Activated CD8-positive, alpha-beta memory T cell treated with anti-CD3 and anti-CD28 coated beads for 24 hours (primary cell): ENCODE results near the gene NPR3.

Experiments
- DNase-seq: peaks from one replicate; pipeline ENCODE4 v3.0.0-alpha.2; 2020

Gene NPR3, protein sequence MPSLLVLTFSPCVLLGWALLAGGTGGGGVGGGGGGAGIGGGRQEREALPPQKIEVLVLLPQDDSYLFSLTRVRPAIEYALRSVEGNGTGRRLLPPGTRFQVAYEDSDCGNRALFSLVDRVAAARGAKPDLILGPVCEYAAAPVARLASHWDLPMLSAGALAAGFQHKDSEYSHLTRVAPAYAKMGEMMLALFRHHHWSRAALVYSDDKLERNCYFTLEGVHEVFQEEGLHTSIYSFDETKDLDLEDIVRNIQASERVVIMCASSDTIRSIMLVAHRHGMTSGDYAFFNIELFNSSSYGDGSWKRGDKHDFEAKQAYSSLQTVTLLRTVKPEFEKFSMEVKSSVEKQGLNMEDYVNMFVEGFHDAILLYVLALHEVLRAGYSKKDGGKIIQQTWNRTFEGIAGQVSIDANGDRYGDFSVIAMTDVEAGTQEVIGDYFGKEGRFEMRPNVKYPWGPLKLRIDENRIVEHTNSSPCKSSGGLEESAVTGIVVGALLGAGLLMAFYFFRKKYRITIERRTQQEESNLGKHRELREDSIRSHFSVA

DNA sequence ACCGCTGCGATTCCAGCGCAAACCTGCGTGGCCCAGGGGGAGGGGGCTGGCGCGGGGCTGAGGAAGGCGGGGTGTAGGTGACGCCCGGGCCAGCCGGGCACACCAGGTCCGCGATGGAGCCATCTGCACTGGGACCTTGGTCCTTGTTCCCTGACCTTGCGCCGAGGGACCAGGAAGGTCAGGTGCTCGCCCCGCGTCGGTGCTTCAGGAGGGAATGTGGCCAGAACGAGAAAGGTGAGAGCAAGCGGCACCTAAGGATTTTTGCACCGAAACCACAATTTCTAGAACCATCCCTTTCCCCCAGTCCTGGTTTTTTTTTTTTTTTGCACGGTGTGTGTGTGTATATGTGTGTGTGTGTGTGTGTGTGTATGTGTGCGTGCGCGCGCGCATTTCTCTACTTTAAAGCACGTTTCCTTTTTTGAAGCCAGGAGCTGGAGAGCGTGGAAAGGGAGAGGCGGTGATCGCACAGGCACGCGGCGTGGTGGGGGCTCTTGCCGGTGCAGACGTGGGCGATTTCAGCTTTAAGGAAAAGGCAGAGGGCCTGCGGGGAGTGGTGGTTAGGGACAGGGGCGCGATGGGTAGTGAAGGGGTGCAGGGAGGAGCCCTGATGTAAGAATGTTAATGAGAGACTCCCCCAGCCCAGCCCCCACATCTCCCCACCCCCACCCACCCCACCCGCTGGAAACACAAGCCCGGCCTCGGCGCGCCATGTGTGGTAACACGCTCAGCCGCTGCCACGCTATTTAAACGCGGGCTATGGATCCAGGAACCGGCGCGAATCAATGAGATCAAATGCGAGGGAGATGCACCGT, at the start of gene NPR3:
NPR3 (plus strand) TSS at position 772 of the 812 bp plus-strand sequence. CDS start 456 bp downstream, outside the sequence.
- DNase-seq, result no peak

DNA sequence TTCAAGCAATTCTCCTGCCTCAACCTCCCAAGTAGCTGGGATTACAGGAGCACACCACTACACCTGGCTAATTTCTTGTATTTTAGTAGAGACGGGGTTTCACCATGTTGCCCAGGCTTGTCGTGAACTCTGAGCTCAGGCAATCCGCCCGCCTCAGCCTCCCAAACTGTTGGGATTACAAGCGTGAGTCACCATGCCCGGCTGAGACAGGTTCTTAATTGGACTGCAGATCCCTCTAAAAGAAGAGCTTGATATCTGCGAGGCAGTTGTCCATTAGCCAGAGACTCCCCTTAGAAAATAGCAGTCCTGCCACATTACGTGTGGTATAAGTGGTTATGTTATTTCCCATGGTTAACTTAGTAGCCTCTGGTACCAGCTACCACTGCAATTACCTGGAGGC, 46.6 kb upstream of the NPR3 start:
- DNase-seq, result no peak

DNA sequence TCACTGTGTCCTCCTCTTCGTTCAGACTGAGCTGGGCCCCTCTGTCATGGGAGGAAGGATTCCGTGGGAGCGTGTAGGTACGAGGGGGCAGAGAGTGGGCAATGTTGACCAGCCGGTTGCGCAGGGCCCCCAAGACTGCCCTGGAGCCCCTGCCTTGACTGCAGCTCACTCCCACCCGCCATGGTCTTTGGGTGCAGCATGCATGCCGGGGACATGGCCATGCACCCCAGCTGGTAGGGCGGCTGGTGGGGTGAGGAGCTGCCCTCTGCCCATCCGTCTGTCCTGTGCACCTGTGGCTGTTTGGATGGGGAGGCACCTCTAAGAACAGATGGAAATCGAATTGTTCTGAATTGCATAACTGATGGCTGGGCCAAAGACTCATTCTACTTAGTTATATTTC, 42.6 kb upstream of the NPR3 start:
- DNase-seq, result no peak

DNA sequence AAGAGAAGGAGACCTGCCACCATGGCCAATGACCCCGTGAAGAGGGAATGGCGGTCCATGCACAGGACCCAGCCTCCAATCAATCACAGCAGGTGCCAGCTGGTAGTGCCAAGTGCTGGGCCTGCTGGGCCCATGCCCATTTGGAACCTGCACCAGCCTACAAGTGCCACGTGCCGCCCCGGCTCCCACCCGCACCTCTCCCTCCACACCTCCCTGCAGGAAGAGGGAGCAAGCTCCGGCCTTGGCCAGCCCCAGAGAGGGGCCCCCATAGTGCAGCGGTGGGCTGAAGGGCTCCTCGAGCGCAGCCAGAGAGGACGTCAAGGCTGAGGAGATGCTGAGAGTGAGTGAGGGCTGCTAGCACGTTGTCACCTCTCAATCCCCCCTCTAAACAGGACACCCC, 37.8 kb upstream of the NPR3 start:
- no peak for DNase-seq

DNA sequence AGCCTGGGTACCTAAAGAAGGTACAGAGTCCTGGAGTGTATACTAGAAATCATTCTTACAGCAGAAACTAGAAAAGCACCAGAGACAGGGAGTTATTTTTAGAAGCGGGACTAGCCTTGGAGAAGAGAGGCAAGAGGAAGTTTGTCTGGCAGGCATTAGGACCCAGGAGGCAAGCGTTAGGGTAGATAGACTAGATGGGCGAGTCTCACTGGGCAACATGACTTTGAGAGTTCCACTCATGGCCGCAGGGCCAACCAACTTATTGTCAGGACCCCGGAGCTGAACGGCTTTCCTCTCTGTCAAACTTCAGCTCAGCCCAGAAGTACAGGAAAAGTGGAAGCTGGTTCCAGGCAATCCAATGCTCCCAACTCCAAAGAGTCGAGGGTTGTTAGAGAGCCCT, 34.1 kb upstream of the NPR3 start:
- DNase-seq, result no peak

DNA sequence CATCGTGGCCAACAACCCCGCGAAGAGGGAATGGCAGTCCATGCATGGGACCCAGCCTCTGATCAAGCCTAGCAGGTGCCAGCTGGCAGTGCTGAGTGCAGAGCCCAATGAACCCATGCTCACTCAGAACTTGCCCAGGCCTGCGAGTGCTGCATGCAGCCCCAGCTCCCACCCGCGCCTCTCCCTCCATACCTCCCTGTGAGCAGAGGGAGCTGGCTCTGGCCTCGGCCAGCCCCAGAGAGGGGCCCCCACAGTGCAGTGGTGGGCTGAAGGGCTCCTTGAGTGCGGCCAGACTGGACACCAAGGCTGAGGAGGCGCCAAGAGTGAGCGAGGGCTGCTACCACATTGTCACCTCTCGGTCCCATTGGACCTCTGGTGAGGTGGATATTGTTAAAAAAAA, 32.6 kb upstream of the NPR3 start:
- no peak for DNase-seq

DNA sequence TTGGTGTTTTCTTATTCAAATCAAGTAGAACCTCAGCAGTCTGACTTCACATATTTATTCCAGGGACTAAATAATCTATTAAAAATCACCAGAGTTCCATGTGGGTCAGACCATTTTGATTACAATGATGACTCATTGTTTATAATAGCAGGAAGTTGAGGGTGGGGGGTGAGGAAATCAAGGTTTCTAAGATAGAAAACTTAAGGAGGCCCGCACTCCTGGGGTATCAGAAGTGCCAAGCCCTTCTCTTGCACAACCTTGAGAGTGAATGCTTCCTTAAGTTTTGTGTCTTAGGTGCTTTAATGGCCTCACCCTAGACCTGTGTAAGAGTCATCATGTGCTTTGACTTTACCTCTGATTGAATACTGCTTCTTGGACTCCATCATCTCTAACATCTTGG, 31.9 kb upstream of the NPR3 start:
- no peak for DNase-seq

DNA sequence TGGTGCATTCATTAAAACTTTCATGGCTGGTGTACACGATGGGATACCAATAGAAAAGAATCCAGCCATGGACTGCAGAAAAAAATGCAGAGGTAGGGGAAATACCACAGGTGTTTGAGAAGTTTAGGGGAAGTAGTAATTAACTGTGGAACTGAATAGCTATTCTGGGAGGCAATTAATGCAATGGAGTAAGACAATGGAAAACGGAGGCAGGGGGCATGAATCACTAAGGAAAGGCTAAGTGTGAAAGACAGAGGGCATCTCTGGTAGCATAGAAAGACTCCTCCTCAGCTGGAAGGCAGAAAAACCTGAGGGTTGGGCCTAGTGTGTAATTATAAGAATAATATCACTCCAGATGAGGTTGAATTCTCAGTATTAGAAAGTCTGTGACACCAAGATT, 30.9 kb upstream of the NPR3 start:
- DNase-seq, result no peak

DNA sequence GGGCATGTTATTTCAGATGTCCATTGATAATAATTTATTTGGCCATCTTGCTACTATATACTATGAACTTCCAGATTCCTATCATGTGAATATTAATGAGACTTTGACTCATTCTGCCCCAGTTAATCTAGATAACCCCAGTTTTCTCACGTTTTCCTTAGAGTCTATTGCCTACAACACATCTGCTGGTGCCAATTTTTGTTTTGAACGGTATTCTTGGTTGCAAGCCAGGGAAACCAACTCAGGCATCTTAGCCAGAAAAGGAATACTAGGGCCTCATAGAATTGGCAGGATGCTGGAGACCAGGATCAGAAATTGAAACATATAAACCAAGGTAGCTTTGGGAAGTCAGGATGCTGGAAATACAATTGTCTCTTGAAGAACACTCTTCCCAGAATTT, 28.0 kb upstream of the NPR3 start:
- no peak for DNase-seq

DNA sequence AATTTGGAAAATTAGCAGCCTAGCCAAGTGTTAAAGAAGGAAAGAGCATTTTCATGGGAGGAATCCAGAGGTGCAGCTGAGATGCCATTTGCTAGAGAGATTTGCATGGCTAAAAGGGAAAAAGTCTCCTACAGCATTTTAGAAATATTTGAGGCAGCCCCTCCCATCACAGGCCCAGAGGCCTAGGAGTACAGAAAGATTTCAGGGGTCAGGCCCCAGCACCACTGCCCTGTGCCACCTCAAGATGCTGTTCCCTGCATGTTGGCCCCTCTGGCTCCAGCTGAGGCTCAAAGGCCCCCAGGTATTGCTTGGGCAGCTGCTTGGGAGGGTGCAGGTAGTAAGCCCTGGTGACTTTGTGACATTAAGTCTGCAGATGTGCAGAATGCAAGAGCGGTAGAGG, 26.9 kb upstream of the NPR3 start:
- no peak for DNase-seq

DNA sequence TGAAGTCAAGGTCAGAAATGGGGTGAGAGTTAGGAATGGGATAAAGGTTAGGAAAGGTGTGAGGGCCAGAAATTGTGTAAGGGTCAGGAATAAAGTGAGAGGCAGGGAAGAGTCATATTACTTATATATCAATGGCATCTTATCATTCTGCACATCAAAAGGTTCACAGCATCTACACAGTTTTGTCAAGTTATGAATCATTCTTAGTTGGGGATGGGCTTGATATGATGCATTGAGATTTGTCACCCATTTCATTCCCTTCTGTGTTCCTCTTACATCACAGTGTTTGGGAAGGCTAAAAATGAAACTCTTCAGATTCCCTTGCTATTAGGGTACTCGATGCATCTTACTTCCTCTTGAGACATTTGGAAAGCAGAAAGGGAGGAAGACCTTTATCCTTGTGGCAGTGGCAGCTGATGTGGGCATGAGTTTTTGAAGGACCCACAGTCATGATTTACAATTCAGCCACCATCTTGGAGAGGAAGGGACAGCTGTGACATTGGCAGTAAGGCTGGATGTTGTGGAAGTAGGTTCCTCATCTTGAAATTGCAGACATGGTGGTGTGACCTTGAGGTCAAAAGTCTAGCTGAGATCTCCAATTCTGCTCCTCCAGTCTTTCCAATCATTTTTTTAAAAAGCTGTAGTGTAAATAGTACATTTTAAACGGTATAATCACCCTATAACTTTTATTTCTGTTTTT, 24.2 kb upstream of the NPR3 start:
- DNase-seq, result no peak

DNA sequence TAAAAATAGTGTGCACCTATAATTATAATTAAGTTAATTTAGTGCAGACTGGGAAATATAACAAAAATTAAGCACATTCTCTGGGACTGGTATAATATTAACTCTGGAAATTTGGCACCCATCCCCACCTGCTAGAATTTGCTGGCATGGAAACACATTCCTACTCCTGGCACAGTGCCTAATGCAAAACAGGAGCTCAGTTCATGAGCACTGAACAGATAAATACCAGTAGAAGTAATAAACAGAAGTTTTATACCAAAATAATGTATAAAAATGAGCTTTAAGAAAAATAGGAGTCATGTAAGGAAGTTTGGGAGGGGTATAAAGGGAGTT, 23.7 kb upstream of the NPR3 start:
- no peak for DNase-seq

DNA sequence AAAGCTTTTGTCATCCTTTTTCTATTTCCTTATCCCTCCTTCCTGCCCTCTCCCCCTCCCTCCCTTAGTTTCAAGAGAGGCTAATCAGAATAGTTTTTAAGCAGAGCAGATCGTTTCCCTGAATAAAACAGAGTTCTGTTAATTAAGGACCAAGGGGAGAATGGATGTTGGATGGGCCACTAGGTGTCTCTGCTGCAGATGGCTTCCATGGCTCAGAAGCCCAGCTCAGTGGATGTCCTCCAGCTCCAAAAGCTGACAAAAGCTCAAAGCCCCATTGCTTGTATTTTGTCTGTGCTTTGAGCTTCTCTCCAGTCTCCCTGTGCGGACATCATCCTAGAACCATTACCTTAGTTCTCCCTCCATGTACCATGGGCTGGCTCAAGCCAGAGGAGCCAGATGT, 21.0 kb upstream of the NPR3 start:
- no peak for DNase-seq

DNA sequence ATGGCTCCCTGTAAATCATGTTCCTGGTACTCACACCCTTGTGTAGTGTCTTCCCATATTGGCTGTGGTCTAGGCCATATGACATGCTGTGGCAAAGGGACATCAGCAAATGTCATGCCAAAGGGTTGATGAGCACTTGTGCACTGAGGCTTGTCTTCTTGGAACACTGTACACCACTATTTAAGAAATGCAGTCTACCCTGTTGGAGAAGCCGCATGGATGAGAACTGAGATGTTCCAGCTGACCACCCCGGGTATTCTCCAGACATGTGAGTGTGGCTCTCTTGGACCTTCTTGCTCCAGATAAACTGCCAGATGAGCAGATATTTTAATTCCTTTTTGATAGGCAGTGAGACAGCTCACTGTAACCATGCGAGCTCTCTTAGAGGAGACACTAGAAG, 20.5 kb upstream of the NPR3 start:
- DNase-seq, result no peak

DNA sequence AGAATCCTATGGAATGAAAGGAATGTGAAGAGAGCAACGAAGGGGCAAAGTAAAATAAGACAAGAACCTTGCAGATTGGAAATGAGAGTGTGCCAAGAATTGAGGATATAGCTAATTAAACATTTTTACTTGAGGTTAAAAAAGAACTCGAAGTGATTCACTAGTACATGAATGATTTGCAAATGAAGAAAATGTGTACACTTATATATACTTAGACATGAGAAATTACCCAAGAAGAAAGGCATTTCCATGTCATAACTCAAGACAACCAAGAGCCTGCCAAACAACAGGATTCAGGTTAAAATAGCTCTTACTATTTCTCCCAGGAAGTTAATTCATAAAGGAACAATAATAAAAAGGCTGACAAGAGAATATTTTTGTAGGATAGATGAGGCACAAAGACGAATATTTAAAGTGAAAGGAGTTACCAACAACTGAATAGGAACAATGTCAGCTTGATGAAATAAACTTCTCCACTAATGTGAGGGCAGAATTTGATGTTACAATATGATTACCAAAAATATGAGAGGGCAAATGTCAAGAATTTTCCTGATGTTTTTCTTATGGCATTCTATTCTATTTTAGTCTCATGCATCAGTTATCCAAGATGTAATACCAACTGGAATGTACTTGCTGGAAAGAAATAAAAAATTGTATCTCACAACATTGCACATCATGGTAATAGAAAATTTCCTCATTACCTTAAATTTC, 18.9 kb upstream of the NPR3 start:
- DNase-seq, result no peak

DNA sequence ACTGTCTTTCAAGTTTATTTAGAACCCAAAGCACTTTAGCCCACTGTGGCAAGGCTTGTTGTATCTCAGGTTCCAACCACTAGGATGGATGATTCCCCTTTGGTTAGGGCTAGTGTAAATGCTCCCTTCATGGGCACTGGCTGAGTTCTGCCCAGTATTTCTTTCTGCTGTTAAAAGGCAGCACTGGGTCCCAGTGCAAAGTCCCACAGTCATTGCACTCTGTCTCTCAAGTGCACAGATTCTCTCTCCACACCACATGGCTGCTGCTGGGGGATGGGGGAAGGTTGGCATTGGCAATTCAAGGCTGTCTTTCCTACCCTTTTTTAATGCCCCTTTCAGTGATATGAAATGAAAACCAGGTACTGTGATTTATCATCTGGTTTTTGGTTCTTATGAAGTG, 7.2 kb upstream of the NPR3 start:
- DNase-seq, result no peak

DNA sequence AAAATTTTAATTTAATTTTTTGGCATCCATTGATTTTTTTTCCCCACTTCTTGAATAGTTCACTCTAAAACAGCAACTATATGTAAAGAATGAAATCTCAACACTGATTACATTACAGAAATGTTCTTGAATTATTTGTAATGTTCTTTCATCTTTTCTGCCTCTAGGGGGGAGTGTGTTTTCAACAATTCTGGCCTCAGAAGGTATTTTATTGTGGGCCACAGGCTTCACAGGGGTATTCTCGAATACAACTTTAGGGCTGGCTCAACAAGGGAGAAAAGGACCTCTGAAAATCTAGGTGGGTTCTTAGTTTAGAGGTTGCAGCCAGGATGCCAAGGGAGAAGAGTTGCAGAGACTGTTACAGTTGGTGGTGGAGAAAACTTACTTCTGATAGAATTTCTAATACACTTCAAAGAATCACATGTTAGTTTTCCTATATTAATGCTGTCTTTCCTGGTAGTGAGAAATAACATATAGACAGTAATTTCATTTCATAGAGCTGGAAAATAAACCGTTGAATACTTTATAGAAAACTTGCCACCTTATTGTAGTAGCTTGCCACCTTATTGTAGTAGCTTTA, 3.6 kb upstream of the NPR3 start:
- DNase-seq, result no peak

DNA sequence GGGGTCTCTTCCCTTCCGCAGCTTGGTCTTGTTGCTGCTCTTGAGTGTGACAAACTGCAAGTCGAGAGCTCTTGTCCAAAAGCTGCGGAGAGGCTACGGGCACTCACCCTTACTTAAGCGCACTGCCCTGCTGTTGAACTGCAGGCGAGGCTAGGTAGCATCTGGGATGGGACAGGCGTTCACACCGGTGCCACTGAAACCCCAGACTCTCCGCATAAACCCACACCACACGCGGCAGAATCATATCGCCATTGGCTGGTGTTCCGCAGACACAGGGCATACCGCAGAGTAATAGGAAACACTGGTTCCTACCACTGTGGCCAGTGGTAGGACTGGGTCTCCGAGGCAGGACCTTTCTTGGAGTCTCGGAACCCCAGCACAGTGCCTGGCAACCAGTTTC, 2.2 kb upstream of the NPR3 start:
- no peak for DNase-seq

DNA sequence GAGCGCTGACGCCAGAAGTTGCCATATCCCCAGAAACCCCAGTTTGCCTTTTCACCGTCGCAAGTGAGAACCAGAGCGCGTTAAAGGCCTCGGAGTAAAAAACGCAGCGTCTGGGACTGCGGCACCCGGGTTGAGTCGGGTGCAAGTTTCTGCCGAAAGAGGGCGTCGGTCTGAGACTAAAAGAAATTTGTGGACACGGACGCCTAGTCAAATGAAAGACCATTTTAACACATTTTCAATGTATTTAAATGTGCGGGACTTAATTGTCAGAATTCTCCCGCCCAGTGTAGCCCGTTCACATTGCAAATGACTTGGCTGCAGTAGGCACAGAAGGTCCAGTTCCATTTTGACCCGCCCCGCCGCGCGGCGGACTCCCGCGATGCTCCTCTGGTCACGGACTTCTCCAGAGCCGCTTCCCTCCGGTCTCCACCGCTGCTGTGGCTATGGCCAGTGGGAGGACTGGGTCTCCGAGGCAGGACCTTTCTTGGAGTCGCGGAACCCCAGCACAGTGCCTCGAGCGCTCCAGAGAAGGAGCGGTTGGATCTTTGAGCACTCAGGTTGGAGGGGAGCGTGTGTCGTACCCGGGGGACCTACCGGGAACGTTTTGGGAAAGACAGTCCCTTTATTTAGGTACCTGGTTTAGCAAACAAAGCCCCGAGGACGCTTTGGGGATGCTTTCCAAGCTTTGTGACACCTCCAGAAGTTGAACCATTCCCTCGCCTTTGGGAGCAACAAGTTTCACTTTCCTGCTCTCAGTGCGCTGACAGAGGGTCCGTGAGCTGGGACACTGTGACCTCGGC, 1.2 kb upstream of the NPR3 start:
- peak; percentile 70 for DNase-seq

DNA sequence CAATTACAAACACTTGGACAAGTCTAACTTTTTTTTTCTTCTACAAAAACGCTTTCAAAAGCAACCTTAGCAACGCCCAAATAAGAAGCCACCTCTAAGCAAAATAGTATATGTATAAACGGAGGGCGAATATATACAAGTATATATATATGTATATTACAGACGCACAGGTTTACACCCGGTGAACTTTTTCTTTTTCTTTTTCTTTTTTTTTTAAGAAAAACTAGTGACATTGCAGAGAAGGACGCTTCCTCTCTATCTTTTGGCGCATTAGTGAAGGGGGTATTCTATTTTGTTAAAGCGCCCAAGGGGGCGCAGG, 200 bp downstream of the NPR3 start:
- DNase-seq, result no peak

DNA sequence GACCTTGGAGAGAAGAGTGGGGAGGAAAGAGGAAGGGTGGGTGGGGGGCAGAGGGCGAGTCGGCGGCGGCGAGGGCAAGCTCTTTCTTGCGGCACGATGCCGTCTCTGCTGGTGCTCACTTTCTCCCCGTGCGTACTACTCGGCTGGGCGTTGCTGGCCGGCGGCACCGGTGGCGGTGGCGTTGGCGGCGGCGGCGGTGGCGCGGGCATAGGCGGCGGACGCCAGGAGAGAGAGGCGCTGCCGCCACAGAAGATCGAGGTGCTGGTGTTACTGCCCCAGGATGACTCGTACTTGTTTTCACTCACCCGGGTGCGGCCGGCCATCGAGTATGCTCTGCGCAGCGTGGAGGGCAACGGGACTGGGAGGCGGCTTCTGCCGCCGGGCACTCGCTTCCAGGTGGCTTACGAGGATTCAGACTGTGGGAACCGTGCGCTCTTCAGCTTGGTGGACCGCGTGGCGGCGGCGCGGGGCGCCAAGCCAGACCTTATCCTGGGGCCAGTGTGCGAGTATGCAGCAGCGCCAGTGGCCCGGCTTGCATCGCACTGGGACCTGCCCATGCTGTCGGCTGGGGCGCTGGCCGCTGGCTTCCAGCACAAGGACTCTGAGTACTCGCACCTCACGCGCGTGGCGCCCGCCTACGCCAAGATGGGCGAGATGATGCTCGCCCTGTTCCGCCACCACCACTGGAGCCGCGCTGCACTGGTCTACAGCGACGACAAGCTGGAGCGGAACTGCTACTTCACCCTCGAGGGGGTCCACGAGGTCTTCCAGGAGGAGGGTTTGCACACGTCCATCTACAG, 760 bp downstream of the NPR3 start:
- no peak for DNase-seq
